Stimulated activated CD4-positive, alpha-beta T cell treated with anti-CD3 and anti-CD28 coated beads, Interleukin-2, amount 100 ng/mL, for 24 hours (primary cell): ENCODE measurements around the gene OTUB2.
"Not testable (repeated sequence)": the region's sequence is repeated elsewhere in the genome, so short reads cannot be mapped to it uniquely, and the experiment has no call there.

Source experiments
- DNase-seq, 2 donors: peaks; one replicate each; pipeline ENCODE4 v3.0.0-alpha.2; 2020

Gene OTUB2

GRCh38 chr14:94059998-94060397 is 33.9 kb downstream of the OTUB2 start:
- no peak for DNase-seq

- no peak for DNase-seq
Observed at GRCh38 chr14:94062344-94062940, 36.3 kb downstream of the OTUB2 start.

GRCh38 chr14:94066089-94066676 is 40.0 kb downstream of the OTUB2 start:
- DNase-seq = no peak

DNA sequence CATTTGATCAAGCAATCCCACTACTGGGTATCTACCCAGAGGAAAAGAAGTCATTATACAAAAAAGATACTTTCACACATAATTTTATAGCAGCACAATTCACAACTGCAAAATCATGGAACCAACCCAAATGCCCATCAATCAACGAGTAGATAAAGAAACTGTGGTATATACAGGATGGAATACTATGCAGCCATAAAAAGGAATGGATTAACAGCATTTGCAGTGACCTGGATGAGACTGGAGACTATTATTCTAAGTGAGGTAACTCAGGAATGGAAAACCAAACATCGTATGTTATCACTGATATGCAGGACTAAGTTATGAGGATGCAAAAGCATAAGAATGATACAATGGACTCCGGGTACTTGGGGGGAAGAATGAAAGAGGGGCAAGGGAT is 45.9 kb downstream of the OTUB2 start:
- DNase-seq = not testable (repeated sequence)

DNA sequence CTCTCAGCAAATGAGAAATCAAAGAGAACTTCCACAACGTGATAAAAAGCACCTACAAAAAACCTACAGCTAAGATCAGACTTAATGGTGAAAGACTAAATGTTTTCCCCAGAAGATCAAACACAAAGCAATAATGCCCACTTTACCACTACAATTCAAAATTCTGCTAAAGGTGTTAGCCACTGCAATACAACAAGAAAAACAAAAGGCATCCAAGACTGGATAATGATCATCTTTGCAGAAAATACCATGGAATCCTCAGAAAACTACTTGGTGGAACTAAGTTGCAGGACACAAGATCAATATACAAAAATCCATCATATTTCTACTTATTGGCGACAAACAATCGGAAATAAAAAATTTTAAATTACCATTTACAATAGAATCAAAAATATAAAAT is 48.4 kb downstream of the OTUB2 start:
- no peak for DNase-seq

GRCh38 chr14:94075008-94075407 is 48.9 kb downstream of the OTUB2 start:
- DNase-seq = no peak

DNA sequence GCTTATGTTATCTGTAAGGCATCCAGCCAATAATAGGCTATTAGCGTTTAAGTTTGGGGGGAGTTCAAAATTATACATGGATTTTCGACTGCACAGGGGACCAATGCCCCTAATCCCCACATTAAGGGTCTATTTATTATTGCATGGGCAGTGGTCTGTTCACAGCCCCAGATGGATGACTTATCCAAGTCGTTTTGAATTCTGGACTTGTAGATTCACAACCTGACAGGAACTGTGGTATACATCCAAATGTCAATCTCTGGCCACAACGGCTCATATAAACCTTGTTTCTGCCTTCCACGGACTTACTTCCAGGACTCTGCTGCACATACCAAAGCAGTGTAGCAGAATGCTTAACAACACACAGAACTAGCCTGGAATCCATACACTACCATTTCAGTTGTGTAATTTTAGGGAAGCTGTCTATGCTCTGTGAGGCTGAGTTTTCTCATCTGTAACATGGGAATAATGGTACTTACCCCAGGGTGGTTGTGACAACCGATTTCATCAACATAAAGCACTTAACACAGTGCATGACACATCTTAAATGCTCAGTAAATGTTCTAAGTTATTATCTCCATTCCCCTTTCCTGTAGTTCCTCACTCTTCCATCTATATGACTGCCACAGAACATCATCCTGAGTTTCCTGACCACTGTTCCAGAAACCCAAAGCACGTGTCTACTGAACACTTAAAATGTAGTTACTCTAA is 51.1 kb downstream of the OTUB2 start:
- DNase-seq = no peak

DNA sequence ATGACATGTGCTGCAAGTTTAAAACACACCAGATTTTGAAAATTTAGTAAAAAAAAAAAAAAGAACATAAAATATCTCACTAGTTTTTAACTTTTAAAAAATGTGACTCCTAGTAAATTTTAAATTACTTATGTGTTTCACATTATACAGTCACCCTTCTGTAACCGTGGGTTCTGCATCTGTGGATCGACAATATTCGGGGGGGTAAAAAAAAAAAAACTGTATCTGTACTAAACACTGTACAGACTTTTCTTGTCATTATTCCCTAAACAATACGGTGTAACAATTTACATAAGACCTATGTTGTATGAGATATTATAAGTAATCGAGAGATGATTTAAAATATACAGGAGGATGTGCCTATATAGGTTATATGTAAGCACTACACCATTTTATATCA is 51.7 kb downstream of the OTUB2 start:
- DNase-seq = no peak

- no peak for DNase-seq
Observed at GRCh38 chr14:94079891-94080620, 53.9 kb downstream of the OTUB2 start.

DNA sequence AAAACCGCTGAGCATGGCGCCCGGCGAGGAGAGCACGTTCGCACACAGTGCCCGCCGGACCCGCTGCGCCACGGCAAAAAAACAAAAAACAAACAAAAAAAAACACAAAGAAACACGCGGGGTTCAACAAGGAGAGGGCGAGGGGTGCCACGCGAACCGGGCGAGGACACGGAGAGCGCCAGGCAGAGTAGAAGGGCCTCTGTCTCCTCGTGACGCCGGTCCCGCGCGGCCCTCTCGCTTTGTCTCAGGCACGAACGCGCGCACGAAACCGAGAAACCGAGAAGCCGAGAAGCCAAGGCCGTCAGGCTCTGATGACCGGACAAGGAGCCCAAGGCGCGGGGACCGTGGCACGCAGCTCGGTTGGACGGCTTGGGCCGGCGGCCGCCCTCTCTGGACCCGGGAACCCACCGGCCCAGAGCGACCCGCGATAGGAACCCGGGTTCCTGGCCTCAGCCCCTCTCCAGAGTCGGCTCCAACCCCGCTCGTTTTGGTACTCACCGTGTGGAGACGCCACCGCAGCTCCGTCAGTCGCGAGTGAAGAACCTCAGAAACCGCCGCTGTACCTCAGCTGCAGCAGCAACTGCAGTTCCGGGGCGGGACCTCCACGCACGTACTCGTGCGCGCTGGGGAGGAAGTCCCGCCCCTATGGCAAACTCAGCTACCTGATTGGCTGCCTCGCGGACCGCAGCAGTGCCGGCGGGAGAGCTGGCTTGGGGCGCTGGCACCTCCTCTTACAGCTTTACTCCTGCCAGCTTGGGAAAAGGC is 54.7 kb downstream of the OTUB2 start, which contains the start of the genes DDX24 and IFI27L1:
Gene DDX24, minus strand, starts transcription at position 582 of the 765 bp plus-strand sequence. CDS start 1,460 bp downstream, outside the sequence.
Gene IFI27L1, plus strand, starts transcription at position 690 of the 765 bp plus-strand sequence. CDS start 15,628 bp downstream, outside the sequence.
- peak; percentile 97 to 98 for DNase-seq

DNA sequence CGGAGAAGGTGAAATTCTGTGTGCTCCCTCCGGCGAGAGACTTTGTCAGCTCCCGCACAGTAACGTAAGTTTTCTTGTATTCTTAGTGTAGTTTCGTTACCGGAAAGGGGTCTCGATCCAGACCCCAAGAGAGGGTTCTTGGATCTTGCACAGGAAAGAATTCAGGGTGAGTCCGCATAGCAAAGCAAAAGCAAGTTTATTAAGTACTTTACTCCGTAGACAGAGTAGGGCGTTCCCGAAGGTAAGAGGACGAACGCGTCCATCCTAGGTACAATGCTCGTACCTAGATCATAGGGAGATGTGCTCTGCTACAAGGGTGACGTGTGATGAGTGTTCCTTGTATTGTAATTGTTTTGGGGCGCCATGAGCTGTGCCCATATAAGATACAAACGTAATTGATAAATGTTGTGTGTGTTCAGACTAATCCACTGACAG is 55.3 kb downstream of the OTUB2 start:
- no peak for DNase-seq

- no peak for DNase-seq
Observed at GRCh38 chr14:94087891-94088290, 61.8 kb downstream of the OTUB2 start.

- DNase-seq = no peak
Observed at GRCh38 chr14:94088516-94088915, 62.4 kb downstream of the OTUB2 start.

- no peak for DNase-seq
Observed at GRCh38 chr14:94089479-94089878, 63.3 kb downstream of the OTUB2 start.

DNA sequence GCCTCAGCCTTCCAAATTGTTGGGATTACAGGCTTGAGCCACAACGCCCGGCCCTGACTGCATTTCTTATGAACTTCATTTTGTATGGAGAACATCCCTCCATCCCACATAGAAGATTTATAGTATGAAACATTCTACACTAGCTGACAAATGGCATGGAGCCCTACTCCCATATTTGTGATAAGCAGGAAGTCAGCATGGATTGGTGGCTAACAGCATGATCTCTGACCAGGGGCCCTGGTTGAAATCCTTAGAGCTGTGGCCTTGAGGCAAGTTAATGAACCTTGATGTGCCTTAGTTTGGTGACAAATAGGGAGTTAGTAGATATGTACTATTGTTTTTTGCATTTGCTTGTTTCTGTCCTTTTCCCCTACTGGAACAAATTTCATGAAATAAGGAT is 67.3 kb downstream of the OTUB2 start:
- DNase-seq = no peak

- DNase-seq = no peak
Observed at GRCh38 chr14:94097091-94097490, 71.0 kb downstream of the OTUB2 start.
